Brain microvascular endothelial cell (primary cell): ENCODE measurements around the gene RNLS.

Experiments
- DNase-seq: peaks from one replicate; pipeline ENCODE4 v3.0.0-alpha.2; 2020
- H3K27ac ChIP-seq: fragments of 250-450 bp; sonication (Bioruptor Pico); 2 replicates; pipeline ENCODE4 v1.5.1; 2020; ENCODE audit warnings: mild to moderate bottlenecking, moderate library complexity
- H3K27me3 ChIP-seq: fragments of 250-450 bp; sonication (Bioruptor Pico); replicated peaks from 2 replicates; pipeline ENCODE4 v1.5.1; 2020; ENCODE audit warnings: mild to moderate bottlenecking
- H3K36me3 ChIP-seq: fragments of 250-450 bp; sonication (Bioruptor Pico); replicated peaks from 2 replicates; pipeline ENCODE4 v1.5.1; 2020; ENCODE audit warnings: mild to moderate bottlenecking
- H3K4me3 ChIP-seq: 2 replicates; pipeline ENCODE4 v1.5.1; 2011; ENCODE audit warnings: low read depth, mild to moderate bottlenecking, control low read depth, low read length, moderate library complexity
- in situ Hi-C: cut with HindIII; loops from 2 replicates; pipeline ENCODE4 v1.10.0; 2017; ENCODE audit warnings: low sequenced_read_pairs, low pct_ligation_motif_present
- TF ChIP-seq, protein P1 (sequence below): IDR thresholded peaks from 2 replicates; pipeline ENCODE4 v1.5.1; 2011; ENCODE audit warnings: low read depth, mild to moderate bottlenecking, moderate library complexity, low read length, control low read depth, inconsistent platforms; ENCODE audit errors: missing control alignments

RNLS gene

DNA sequence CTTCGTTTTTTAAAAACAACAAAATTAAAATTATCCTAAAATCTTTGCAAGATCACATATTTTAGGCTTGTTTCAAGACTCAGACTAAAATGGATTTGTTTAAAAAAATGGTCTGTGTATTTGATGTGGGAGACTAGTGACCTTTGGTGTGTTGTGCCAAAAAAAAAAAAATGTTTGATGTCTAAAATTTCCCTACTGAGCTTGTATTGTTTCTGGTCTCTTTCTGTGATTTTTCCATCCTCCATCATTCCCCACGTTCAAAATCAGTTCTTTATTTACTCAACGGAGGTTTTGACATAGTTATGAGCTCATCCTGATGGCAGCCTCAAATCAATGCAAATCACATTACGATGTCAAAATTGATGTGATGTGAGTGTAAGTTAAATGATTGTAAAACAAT lies 326.2 kb downstream of the RNLS start:
- DNase-seq = no peak
- Histone ChIP-seq H3K27me3 (no peaks in the 10 kb centered on the region), H3K36me3 (no peaks in the 10 kb centered on the region), H3K27ac (no peak overlapping the region), H3K4me3 (no peak overlapping the region)
- TF ChIP-seq, protein P1, sequence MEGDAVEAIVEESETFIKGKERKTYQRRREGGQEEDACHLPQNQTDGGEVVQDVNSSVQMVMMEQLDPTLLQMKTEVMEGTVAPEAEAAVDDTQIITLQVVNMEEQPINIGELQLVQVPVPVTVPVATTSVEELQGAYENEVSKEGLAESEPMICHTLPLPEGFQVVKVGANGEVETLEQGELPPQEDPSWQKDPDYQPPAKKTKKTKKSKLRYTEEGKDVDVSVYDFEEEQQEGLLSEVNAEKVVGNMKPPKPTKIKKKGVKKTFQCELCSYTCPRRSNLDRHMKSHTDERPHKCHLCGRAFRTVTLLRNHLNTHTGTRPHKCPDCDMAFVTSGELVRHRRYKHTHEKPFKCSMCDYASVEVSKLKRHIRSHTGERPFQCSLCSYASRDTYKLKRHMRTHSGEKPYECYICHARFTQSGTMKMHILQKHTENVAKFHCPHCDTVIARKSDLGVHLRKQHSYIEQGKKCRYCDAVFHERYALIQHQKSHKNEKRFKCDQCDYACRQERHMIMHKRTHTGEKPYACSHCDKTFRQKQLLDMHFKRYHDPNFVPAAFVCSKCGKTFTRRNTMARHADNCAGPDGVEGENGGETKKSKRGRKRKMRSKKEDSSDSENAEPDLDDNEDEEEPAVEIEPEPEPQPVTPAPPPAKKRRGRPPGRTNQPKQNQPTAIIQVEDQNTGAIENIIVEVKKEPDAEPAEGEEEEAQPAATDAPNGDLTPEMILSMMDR = no peak
- in situ Hi-C loops = no loop called here

DNA sequence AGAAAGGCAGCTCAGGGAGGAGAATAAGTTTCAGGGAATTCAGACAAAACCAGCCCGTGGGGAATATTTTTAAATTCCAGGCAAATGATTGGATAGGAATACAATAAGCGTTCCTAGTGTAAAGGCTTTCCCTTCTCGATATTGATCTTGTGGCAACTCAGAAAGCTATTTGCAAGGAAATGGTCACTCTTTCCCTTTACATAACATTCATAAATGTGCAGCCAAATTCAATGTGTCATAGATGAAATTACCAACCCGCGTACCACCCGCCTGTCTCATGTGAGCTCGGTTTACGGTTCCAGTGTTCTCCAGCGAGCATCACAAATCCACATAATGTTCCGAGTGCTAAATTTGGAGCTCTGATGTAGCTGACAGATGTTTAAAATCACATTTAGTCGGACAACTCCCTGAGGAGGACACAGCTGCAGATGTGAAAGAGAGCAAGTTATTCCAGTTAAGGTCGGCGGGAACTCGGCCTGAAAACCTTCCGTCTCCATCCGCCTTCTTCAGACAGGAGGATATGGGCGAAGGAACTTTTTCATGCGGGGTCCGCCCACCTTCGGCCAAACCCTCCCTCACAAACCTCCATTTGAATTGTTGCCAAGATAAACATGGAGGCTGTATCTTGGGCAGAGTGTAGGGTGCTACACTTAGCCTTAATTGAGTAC lies 327.0 kb downstream of the RNLS start:
- peak; percentile 36 for DNase-seq
- Histone ChIP-seq H3K27ac (no peak overlapping the region), H3K36me3 (no peaks in the 10 kb centered on the region), H3K27me3 (no peaks in the 10 kb centered on the region), H3K4me3 (peak overlapping the region; percentile 12)
- in situ Hi-C loops = no loop called here
- TF ChIP-seq, protein P1 = no peak

DNA sequence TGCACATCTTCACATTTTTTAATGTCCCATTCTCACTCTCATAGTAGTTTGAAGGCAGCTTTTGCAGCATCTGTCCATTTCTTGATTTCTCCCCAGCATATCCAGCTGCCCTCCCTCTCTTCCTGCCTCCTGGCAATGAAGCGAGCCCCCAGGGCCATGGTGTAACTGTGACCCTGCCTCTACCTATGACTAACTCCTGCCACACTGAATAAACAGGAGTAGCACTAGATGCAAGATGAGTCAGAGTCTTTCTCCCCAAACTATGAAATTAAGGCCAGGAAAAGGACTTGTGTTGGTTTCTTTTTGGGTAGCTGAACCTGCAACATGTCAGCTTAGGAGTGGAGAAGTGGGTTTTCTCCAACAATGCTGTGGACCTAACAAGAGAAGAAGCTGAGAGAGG lies 329.0 kb downstream of the RNLS start:
- H3K27me3 ChIP-seq = no peaks in the 10 kb centered on the region
- peak; percentile 61 for DNase-seq

DNA sequence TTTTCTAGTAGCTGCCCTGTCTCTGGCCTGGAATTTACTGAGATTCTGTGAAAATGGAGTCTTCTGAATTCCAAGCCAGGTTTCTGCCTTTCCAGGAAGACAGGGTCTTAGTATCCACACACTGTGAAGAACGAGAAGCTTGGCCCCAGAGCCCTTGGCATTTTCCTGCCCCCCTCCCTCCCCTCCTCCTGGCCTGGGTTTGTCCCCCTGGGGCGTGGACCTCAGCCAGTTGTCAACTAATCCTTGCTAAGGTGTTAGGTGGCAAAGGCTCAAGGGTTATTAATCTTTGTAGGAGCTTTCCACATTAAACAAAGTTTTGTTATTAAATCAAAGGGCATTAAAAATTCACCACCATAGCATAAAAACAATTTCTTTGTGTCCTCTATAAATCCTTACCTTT lies 329.5 kb downstream of the RNLS start:
- in situ Hi-C loops = no loop called here
- H3K27me3 ChIP-seq = no peaks in the 10 kb centered on the region
- H3K4me3 ChIP-seq = no peak overlapping the region
- no peak overlapping the region for H3K27ac ChIP-seq
- TF ChIP-seq, protein P1 = no peak
- no peaks in the 10 kb centered on the region for H3K36me3 ChIP-seq
- DNase-seq = no peak

More for the DNA sequence above, 329.0 kb downstream of the RNLS start:
- H3K4me3 ChIP-seq = no peak overlapping the region
- in situ Hi-C loops = no loop called here
- TF ChIP-seq, protein P1 = no peak
- H3K36me3 ChIP-seq = no peaks in the 10 kb centered on the region
- no peak overlapping the region for H3K27ac ChIP-seq

DNA sequence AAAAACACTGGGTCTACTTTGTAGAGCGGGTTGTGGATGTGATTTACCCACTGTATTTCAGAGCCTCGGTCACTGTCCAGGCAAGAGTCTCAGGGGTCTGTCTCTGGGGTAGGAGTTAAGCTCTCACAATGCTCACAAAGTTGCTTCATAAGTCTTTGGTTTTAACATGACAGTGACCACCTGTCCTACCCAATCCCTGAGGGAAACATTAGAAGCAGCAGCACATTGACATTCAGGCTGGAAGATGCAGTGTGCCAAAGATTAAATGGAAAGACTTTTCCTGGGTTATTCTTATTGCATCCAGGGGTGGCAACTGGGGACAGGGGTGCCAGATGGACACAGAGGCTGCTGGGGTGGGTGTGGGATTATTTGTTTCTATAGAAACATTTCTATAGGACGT lies 330.0 kb downstream of the RNLS start:
- no peaks in the 10 kb centered on the region for H3K27me3 ChIP-seq
- H3K27ac ChIP-seq = no peak overlapping the region
- in situ Hi-C loops = no loop called here
- no peak for DNase-seq
- no peaks in the 10 kb centered on the region for H3K36me3 ChIP-seq
- TF ChIP-seq, protein P1 = no peak
- H3K4me3 ChIP-seq = no peak overlapping the region

DNA sequence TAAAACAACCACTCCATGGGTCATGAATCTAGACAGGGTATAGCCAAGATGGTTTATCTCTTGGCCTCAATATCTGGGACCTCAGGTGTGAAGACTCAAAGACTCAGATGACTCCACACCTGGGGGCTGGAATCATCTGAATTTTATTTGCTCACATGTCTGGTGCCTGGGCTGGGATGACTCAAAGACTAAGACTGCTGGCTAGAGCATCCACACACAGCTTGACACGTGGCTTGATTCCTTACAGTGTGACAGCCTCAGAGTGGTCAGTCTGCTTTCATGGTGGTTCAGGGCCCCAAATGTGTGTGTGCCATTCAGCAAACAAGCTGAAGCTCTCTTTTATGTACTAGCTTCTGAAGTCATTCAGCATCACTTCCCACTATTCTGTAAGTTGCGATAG lies 333.7 kb downstream of the RNLS start:
- H3K27ac ChIP-seq = no peak overlapping the region
- in situ Hi-C loops = no loop called here
- no peaks in the 10 kb centered on the region for H3K27me3 ChIP-seq
- H3K36me3 ChIP-seq = no peaks in the 10 kb centered on the region
- no peak overlapping the region for H3K4me3 ChIP-seq
- peak; percentile 22 for DNase-seq
- TF ChIP-seq, protein P1 = no peak
